ENCODE measurements around the gene TREML4. TPM values are rescaled to one million over a fixed set of nuclear protein-coding genes. Genes with fewer than 3 reads are reported as not detected.
A peak's percentile ranks its signal among the peaks of the same experiment; 100 is the strongest.

TREML4 gene
- total and polyA plus RNA-seq, 12 donors = 0.04 TPM; not detected in 11

DNA sequence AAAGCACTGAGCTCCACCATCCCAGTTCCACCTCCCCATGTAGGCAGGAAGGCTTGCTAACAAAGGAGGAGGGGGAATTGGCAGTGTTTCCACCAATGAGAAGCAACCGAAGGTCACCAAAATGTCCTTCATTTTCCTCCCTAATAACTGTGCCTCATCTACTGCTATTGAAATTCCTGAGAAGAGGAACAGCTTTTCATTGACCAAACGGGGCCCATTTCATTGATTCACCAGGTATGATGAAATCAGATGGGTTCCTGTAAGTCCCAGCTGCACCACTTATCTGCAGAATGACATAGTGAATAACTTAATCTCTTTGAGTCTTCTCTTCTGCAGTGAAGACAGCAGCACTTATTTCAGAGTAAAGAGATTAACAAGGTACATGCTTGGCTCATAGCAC lies 41.0 kb downstream of the TREML4 start:
- Histone ChIP-seq H3K4me1 (peaks cover 0 to 26% (median 0%) of the 10 kb centered on the region in 9 donors), H3K27me3 (peaks cover 0 to 14% (median 0%) of the 10 kb centered on the region in 7 donors), H3K27ac (peak overlapping the region in 1 of 10 donors; percentile 48), H3K4me3 (no peak overlapping the region), H3K36me3 (no peaks in the 10 kb centered on the region), H3K9me3 (peaks cover 0 to under 1% (median 0%) of the 10 kb centered on the region in 11 donors)
- intact Hi-C loops (cut with DNase I) = no loop called here
- no peak for DNase-seq
- ATAC-seq = no peak
- 76 to 78% methylated on average over 2 of the region's 2 CpGs for WGBS, 2 donors
- no peak for TF ChIP-seq CTCF (IDR thresholded peaks at IDR 0.05)

GRCh38 chr6:41269716-41270115 lies 41.6 kb downstream of the TREML4 start:
- no peak for TF ChIP-seq CTCF (IDR thresholded peaks at IDR 0.05)
- Histone ChIP-seq H3K4me1 (peaks cover 0 to 31% (median 0%) of the 10 kb centered on the region in 9 donors), H3K27ac (peak overlapping the region in 1 of 10 donors; percentile 48), H3K36me3 (no peaks in the 10 kb centered on the region), H3K9me3 (no peaks in the 10 kb centered on the region), H3K27me3 (peaks cover 0 to 19% (median 0%) of the 10 kb centered on the region in 7 donors), H3K4me3 (no peak overlapping the region)
- WGBS, 2 donors = 84 to 93% methylated on average over 4 of the region's 4 CpGs
- ATAC-seq = no peak
- DNase-seq = no peak
- intact Hi-C loops (cut with DNase I) = no loop called here

DNA sequence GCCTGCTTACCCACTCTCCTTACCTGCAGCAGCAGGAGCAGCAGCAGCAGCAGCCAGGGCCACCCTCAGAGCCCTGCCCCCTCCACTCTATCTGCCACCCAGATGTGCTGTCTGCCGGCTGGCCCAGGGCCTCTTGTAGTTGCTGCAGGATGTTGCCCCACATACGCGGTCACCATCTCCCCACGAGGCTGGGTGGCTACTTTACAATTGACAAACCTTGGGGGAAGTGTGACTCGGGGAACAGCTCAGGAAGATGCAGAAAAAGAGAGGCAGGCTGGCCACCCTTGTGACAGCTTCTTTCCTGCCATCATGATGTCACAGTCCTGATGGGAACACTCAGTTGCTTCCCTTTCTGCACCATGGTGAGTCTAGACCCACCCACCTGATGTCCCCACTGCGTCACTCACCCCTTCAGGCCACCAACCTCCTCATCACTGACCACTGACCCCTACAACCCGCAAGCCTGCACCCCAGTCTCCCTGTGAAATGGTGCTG lies 43.8 kb downstream of the TREML4 start:
- Histone ChIP-seq H3K9me3 (no peaks in the 10 kb centered on the region), H3K27me3 (peaks cover 0 to 23% (median 3%) of the 10 kb centered on the region in 7 donors), H3K4me1 (peaks cover 0 to 44% (median 0%) of the 10 kb centered on the region in 9 donors), H3K4me3 (peak overlapping the region in 1 of 10 donors; percentile 35), H3K36me3 (no peaks in the 10 kb centered on the region), H3K27ac (peak overlapping the region in 2 of 10 donors; percentile 23 to 85)
- intact Hi-C loops (cut with DNase I) = no loop called here
- ATAC-seq = peak in 7 of 8 donors; percentile 28 to 87 (median 76)
- no peak for TF ChIP-seq CTCF (IDR thresholded peaks at IDR 0.05)
- DNase-seq = peak; percentile 28 to 29
- WGBS, 2 donors = 50 to 71% methylated on average over 7 of the region's 7 CpGs

DNA sequence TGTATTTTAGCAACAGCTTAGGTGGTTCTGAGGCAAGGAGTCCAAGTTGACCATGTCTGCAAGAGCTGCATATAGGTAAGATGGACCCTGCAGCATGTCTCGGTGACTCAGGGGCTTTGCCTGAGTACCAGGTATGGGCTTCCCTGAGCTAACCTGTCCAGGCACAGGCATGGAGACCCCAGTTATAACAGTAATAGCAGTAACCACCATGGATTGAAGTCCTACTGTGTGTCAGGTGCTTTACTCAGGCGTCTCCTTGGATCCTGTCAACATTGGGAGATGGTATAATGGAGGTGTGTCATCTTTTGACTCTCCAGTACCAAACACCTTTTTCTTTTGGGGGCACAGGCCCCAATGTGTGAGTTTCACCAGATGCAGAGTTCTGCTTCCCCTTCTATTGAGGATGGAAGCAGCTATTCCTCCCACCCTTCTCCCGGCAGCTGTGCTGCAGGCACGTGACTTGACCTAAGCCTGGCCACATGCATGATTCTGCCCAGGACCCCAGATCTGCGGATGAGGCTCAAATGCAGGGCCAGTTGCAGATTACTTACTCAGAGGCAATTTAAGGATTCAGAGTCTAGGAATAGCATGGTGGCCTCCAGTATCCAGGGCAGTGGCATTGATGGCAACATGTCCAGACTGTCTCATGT lies 44.6 kb downstream of the TREML4 start:
- H3K36me3 ChIP-seq = no peaks in the 10 kb centered on the region
- intact Hi-C loops (cut with DNase I) = no loop called here
- TF ChIP-seq CTCF (IDR thresholded peaks at IDR 0.05) = no peak
- peak overlapping the region in 2 of 10 donors; percentile 48 to 84 for H3K27ac ChIP-seq
- peaks cover 0 to 23% (median 3%) of the 10 kb centered on the region in 7 donors for H3K27me3 ChIP-seq
- H3K9me3 ChIP-seq = no peaks in the 10 kb centered on the region
- H3K4me3 ChIP-seq = no peak overlapping the region
- peak in 1 of 8 donors; percentile 4 for ATAC-seq
- no peak for DNase-seq
- WGBS, 2 donors = 91 to 95% methylated on average over 5 of the region's 5 CpGs
- peaks cover 0 to 52% (median 0%) of the 10 kb centered on the region in 9 donors for H3K4me1 ChIP-seq
